Activated CD4-positive, alpha-beta T cell treated with anti-CD3 and anti-CD28 coated beads for 1 hour (primary cell): ENCODE data around the gene KIAA1549.
A peak's percentile ranks its signal among the peaks of the same experiment; 100 is the strongest.
"Not testable (repeated sequence)": the region's sequence is repeated elsewhere in the genome, so short reads cannot be mapped to it uniquely, and the experiment has no call there.

Experiments used
- DNase-seq: peaks from one replicate; pipeline ENCODE4 v3.0.0-alpha.2; 2020

The KIAA1549 gene

DNA sequence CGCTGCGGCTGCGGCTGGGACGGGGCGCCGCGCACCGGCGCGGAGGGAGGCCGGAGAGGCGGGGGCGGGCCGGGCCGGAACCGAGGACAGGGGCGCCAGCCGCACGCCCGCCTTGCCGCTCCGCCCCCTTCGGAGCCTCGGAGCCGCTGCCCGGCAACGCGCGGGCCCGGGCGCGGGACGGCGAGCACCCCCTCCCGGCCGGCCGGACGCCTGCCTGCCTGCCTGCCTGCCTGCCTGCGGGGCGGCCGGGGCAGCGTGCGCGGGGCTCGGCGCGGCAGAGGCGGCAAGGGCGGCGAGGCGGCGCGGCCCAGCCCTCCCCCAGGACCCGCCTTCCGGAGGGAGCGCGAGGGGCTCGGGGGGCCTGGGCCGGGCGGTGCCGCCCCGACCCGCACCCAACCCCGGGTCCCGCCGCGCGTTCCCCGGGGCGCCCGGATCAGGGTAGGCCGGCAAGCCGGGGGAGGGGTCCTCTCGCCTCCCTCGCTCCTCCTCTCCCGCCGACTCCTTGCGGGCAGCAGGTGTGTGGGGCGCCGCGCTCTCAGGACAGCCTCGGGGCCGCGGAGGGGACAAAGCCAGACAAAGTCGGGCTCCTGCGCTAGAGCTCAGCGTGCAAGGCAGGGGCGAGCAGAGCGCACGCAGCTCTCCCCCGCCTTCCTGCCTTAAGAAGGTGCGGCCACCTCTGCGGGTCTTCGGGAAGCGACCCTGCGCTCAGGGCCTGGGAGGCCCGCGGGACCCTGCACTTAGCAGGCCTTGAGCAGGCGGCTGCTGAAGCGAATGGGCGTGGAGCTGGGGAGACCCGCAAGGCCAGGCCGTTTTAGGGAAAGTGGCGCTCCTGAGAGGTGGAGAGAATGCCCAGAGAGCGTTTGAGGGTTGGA, at the start of gene KIAA1549:
Gene KIAA1549 (minus strand): TSS at position 58 of the 872 bp plus-strand sequence. CDS start 120 bp downstream, outside the sequence.
- peak; percentile 36 for DNase-seq

DNA sequence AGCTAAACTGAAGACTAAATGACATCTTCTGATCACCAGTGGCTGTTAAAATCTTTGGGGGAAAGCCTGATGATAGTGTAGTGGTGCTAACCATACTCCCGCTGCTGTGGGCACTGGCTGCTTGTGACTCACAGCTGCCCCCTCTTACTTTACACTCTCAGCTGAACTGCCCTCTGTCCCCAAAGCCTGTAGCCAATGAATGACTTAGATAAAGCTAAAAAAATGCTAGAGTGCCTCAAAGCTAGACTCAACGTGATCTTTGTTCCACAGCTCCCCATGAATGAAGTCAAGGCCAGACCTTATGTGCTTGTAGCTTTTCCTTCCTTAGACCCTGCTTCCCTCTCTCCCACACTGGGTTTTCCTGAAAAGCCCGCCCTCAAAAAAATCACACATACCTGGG, 48.2 kb upstream of the KIAA1549 start:
- no peak for DNase-seq

DNA sequence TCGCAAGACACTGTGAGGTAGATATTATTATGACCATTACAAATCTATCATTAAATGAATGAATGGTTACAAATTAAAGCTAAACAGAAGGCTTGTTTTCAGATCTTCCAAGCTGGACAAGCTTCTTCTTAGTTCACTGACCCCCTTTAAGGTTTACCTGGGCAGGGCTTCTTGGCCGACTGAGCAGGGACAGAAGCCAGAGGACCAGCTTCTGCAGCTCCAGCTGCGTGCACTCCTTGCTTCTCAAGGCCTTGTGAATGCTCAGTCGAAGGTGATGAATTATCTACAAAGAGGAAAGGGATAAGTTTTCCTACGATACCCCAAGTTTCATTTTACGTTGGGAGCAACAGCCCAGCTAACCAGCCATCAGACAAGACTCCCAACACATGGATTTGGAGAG, 45.4 kb upstream of the KIAA1549 start:
- DNase-seq: no peak

DNA sequence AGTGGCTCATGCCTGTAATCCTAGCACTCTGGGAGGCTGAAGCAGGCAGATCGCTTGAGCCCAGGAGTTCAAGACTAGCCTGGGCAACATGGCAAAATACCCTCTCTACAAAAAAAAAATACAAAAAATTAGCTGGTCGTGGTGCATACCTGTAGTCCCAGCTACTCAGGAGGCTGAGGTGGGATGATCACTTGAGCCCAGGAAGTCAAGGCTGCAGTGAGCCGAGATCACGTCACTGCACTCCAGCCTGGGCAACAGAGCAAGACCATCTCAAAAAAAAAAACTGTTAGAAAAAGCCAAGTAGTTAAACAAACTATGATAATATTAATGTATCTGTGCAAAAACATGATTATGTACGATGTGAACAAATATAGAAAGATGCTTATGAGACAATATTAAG, 44.7 kb upstream of the KIAA1549 start:
- DNase-seq: not testable (repeated sequence)

DNA sequence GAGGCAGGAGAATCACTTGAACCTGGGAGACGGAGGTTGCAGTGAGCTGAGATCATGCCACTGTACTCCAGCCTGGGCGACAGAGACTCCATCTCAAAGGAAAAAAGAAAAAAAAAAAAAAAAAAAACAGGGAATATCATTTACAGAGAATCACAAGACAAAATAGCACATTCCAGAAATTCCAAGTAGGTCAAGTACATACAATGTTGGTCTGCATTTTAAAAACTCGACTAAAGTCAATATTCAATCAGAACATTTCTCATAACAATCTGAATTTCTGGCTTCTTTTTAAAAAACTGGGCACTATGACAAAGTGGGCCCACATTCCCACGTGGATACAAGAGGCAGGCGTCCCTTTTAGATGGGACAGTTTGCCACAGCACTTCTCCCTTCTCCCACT, 41.9 kb upstream of the KIAA1549 start:
- no peak for DNase-seq

DNA sequence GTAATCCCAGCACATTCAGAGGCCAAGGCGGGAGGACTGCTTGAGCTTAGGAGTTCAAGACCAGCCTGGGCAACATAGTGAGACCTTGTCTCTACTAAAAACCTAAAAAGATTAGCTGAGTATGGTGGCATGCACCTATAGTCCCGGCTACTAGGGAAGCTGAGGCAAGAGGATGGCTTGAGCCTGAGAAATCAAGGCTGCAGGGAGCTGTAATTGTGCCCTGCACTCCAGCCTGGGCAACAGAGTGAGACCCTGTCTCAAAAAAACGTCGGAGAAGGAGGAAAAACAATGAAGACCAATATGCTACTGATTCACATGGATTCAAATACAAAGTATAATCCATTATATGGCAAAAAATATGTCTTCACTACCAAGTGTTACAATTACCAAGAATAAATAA, 41.1 kb upstream of the KIAA1549 start:
- no peak for DNase-seq

DNA sequence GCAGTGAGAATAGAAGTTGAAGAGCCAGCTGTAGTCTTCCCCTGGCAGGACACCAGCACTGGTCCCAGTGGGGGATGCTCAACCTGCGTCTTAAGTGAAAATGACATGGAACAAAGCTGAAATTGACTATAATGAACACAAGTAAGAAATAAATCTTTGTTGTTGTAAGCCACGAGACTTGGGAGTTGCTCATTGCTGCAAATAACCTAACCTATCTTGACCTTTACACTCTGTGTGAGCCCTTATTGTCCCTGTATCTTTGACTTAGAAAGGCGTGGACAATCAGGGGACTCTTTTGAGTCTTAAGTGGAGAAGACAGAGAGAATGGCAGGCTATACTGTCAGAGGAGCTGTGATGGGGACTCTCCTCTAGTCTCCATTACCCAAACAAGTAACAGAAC, 37.7 kb upstream of the KIAA1549 start:
- DNase-seq: no peak

DNA sequence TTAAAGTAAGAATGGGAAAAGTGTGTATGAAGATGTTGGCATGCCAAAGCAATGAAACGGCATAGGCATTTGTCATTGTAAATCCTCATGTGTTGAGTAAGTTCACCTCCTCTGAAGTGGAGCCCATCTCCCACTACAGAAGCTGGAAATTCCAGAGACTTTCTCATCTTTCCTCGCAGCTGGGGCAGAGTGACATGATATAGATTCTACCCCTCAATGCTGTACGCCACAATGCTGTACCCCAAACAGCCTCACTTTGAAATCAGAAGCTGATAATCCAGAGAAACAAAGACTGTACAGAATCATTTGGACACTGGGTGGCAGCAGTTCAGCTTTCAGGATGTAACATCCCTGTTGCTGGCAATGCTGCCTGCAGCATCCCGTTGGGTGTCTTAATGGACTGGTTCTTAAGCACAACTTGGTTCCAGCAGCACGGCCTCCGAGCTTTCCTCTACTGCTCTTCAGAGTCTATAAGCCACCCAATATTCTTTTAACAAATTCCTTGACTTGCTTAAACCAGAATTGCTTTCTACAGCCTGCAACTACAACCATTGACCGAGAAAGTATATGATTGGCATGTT, 35.8 kb upstream of the KIAA1549 start:
- no peak for DNase-seq

DNA sequence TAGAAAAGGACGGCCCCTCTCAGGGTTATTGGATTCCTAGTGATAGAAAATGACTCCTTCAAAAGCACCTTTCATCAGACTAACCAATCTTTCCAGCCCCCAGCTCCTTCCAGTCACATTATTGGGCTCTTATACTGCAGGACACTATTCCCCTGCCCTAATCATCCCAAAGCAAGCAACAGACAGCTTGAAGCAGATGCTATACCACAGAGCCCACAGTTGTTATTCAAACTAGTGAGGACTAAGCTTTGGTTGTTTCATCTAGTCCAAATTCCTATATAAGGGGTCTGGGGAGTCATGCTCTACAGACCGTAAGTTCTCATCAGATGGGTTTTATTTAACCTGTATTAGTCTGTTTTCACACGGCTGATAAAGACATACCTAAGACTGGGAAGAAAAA, 30.2 kb upstream of the KIAA1549 start:
- no peak for DNase-seq

DNA sequence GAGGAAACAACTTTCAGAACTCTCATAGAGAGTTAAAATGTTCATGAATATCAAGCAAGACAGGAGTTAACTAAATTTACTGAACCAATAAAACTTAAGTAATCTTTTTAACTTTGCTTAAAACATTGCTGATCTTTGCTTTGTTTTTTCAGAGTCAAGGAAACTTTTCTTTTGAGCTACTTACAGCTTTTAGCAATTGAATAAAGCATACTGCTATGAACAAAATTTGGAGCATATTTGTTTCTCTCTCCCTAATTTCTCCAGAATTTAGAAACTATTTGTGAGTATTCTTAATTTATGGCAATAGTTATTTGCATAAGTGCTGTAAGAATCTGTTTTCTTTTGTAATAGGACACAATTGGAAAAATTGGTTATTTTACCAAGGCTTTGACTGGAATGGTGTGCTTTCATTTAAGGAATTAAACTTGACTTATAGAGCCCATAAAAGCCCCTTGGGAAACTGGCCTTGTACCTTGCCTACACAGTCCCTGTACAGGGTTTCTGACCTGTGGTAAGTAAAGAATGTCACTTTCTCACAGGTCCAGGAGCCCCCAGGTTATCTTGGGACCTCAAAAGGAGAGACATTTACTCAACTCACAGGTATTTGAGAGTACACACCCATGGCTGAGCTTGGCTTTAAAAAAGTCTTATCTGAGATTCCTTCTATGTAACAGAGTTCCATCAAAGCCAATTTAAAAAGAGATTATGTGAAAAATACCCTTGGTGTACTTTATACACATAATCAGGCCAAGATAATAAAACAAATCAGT, 23.3 kb upstream of the KIAA1549 start:
- DNase-seq: no peak

DNA sequence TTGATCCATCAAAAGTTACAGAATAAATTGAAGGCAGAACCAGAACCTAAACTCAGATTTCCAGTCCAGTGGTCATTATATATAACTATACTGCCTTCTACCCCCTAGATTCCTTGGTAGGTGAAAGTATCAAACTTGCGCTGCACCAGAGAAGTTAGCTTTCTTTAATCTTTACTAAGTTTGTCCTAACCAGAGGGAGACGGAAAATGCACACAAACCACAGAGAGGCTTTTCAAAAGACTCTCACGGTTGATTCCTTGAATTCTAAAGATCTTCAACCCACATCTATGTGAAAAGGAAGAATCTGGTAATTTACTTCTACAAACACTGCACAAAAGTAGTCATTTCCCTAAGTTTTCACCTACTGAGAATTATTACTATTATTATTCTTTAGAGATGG, 18.2 kb upstream of the KIAA1549 start:
- DNase-seq: no peak

DNA sequence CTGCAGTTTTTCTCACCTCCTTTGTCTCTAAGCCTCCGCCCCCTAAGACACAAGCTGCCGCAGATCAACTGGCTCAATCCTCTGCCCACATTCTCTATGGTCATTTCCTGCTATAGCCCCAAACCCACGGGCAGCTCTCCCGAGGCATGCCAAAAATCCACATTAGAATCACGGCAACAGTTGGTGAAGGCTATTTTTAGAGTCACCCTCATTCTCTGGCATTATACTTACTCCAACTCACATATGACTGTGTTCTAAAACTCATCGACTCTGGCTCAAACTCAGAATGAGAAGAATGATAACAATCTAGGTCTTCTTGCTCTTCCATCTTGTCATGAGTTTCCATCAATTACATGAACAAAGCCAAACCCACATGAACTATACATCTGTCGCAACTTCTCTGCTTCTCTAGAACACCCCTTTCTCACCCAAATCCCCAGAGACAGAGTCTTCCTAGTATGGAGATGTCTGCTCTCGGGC, 10.9 kb upstream of the KIAA1549 start:
- DNase-seq: no peak

DNA sequence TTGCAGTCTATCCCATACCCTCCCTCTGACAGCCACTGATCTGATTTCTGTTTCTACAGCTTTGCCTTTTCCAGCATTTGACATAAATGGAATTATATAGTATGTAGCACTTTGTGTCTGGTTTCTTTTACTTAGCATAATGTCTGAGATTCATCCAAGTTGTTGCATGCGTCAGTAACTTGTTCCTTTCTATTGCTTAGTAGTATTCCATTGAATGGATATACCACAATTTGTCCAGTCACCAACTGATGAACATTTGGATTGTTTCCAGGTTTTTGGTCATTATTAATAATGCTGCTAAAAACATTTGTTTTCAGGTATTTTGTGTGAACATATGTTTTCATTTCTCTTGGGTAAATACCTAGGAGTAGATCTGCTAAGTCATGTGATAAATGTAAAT, 6.5 kb upstream of the KIAA1549 start:
- DNase-seq: no peak

DNA sequence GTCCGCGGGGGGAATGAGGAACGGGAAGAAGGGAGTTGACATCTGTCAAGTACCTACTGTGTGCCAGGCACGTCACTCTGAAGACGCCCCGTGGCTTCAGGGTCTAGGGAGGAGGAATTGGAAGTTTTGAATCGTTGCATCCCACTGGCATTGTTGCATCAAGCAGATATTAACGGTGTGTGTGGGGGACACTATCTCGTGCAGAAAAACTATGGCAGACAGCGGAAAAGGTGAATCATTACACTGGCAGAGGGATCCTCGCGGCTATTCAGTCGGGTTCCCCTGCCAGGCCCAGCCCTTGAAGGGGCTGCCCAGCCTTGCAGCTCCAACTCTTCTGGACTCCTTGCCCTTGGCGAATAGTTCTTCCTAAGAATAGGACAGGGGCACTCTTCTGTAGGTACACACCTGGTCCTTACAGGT, 1.0 kb upstream of the KIAA1549 start:
- DNase-seq: no peak

DNA sequence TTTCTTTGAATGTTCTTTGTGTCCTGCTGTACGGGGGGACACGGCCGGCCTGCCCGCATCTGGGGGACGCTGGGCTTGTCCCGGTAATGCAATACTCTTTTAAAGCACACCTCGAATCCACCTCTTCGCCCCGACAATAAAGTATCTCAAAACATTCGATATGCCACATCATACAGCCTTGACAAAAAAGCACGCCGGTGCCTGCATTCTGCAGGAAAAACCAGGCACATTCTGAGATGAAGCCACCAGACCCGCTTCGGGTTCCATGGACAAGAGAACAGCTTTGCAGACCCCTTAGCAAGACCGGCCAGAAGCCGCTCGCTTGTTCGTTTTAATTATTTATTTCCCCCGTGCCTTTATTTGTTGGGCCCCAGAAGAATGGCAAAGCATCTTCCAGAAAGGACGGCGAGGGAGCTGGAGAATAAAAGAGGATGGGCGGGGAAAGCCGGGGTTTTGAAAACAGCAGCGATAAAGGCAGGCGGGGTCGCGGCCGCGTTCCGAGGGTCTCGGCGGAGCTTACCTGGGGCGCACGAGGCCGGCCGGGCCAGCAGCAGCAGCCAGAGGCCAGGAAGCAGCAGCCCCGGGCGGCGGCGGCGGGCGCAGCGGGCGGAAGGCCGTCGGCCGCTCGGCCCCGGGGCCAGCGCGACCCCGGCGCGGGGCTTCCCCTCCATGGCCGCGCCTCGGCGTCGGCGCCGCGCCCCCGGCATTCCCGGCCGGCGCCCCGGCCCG, 462 bp downstream of the KIAA1549 start:
- no peak for DNase-seq

DNA sequence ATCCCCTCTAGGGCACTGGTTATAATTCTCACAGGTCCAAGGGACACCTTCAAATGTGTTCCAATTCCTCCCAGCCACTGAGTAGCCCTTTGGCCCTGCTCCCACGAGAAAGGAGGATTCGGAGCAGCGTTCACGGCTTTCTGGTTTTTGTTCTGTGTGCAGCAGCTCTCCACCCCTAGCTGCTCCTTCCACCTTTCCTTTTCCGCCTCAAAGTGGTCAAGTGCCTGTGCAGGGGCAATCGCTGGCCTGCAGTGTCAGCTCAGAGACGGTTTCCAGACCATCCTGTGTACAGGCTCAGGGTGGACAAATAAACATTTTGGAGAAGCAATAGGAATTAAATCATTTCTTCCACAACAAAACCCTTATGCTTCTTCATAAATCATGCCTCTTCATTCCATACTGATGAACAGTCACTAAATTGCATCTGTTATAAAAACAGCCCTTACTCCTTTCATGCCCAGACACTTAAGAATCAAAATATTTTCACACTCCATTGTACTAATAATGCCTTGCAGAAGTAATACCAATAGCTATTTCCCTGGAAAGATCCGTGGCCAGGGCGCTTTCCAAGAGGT, 1.1 kb downstream of the KIAA1549 start:
- DNase-seq: no peak

DNA sequence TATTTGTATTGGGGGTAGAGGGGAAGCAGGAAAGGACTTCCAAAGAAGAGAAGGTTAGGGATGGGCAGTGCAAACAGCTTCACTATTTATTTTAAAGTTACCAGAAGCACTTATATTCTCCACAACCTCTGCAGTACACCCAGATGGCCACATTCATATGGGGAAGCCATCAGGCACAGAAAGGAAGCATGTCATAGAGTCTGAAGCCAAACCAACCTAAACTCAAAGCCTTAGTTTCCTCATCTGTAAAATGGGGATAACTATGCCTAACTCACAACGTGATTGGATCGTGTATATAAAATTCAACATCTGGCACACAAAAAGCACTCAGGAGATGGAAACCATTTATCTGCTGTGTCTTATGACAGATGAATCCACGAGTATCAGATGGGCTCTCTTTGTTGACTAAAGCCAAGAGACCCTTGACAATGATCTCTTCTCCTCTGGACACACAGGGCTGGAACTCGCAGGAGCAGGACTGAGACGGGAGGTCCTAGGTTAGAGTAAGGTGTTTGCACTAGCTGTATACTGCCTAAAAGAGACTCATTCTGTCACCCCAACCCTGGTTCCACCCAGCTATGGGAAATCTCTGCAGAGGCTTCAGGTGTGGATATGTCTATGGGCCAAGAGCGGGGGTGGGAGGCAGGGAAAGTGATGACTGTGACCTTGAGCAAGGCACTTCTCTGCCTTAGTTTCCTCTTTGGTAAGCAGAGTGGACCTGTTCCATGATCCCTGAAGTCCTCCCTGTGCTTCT, 1.8 kb downstream of the KIAA1549 start:
- no peak for DNase-seq

DNA sequence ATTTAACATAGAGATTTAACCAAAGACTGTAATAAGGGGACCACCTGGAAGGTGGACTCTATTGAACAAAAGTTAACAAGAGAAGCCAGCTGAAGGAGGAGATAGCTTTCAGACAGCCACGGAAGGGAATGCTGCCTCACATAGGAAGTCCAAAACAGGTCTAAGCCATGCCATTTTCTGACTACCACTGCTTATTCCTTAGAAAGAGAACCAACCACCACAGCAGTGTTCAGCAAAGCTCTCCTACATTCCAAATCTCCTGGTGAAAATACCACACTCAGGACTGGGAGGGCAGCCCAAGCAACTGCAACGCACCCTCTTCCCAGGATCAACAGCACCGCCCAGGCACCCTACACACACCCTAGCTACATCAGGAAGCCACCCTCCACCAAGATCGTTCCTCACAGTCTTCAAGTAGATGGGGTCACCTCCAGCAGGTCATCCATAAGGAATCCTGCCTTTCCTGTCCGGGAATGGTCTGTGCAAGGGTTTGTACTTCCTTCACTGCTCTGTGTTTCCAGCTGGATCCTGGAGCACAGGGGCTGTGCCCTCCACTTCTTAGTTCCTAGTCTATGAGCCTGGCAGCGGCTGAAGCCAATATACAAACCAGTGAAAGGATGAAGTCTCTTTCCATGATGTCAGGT, 2.5 kb downstream of the KIAA1549 start:
- no peak for DNase-seq

DNA sequence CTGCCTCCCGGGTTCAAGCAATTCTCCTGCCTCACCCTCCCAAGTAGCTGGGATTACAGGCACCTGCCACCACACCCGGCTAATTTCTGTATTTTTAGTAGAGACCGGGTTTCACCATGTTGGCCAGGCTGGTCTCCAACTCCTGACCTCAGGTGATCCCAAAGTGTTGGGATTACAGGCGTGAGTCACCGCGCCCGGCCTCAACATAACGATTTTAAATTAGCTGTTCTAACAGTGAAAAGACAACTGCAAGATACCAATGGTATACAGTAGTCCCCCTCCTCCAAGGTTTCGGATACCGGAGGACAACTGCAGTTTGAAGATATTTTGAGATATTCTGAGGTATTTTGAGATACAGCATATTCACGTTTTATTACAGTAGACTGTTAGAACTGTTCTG, 5.0 kb downstream of the KIAA1549 start:
- not testable (repeated sequence) for DNase-seq

DNA sequence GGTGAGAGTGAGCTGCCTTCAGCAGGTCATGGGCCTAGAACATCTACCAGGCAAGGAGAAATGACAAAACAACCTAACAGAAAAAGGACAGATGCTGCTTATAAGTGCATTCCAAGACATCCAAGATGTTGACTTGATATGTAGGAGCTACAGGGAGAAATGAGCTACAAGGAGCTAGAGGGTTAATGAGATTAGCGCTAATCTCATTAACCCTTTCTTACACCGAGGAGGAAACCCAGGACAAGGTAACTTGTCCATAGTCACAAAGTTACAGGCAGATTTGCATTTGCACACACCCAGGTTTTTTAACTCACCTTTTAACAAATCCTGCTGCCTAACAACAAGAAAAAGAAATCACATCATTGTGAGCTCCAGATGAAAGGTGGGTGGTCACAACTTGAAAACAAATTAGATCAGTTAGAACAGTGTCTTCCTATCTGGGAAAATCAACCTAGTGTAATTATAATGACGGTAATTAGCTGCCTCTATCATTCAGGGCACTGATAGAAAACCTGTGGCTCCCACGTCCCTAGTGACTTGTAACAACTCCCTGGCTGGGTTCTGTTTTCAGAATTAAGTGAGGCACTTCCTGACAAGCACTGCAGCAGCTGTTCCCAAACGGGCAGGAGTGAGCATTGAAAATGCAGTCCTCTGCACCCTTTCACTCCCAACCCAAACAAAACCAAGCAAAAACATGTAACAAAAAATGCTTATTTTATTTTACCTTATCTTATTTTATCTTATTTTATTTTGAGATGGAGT, 5.7 kb downstream of the KIAA1549 start:
- DNase-seq: no peak
